Measurements from ENCODE around the gene WDR18. TPM values are rescaled to one million over a fixed set of nuclear protein-coding genes. Genes with fewer than 3 reads are reported as not detected.

WDR18 gene
- total RNA-seq, 4 donors from 2014 or later: 9.9 to 30.3 (median 28.4) TPM

- DNase-seq (ENCODE audit: extremely low spot score): no peak
- no peak overlapping the region for H3K4me3 ChIP-seq
- H3K4me1 ChIP-seq: peaks cover 29 to 51% (median 47%) of the 10 kb centered on the region in 4 donors
- 89% methylated on average over 20 of the region's 23 CpGs for WGBS
- no peak overlapping the region for H3K27ac ChIP-seq (replicated peaks in 1 of 4)
- H3K27me3 ChIP-seq: no peaks in the 10 kb centered on the region
- intact Hi-C loops (cut with DNase I): no loop called here
- TF ChIP-seq POLR2A (IDR thresholded peaks at IDR 0.05; ENCODE audit: low read depth) (no peak), CTCF (IDR thresholded peaks at IDR 0.05) (no peak), POLR2AphosphoS5 (IDR thresholded peaks at IDR 0.05) (no peak), EP300 (IDR thresholded peaks at IDR 0.05) (no peak)
- H3K36me3 ChIP-seq: peaks cover 0 to 9% (median 7%) of the 10 kb centered on the region in 4 donors
- no peaks in the 10 kb centered on the region for H3K9me3 ChIP-seq
Observed at GRCh38 chr19:938233-938923, 45.8 kb upstream of the WDR18 start.

GRCh38 chr19:939439-939838, 44.7 kb upstream of the WDR18 start:
- intact Hi-C loops (cut with DNase I): no loop called here
- 91% methylated on average over 15 of the region's 22 CpGs for WGBS
- TF ChIP-seq POLR2A (IDR thresholded peaks at IDR 0.05; ENCODE audit: low read depth): no peak
- TF ChIP-seq EP300 (IDR thresholded peaks at IDR 0.05): no peak
- no peak for TF ChIP-seq POLR2AphosphoS5 (IDR thresholded peaks at IDR 0.05)
- no peak for TF ChIP-seq CTCF (IDR thresholded peaks at IDR 0.05)

GRCh38 chr19:939922-940321, 44.2 kb upstream of the WDR18 start:
- TF ChIP-seq POLR2A (IDR thresholded peaks at IDR 0.05; ENCODE audit: low read depth): no peak
- TF ChIP-seq CTCF (IDR thresholded peaks at IDR 0.05): no peak
- no peak for TF ChIP-seq POLR2AphosphoS5 (IDR thresholded peaks at IDR 0.05)
- TF ChIP-seq EP300 (IDR thresholded peaks at IDR 0.05): no peak
- Histone ChIP-seq H3K4me3 (no peak overlapping the region), H3K36me3 (peaks cover 0 to 9% (median 7%) of the 10 kb centered on the region in 4 donors), H3K4me1 (peaks cover 14 to 36% (median 32%) of the 10 kb centered on the region in 4 donors), H3K27me3 (no peaks in the 10 kb centered on the region), H3K27ac (replicated peaks in 1 of 4) (peak overlapping the region; percentile 72 to 84 (median 79)), H3K9me3 (no peaks in the 10 kb centered on the region)
- intact Hi-C loops (cut with DNase I): loop anchor here (5.0 kb wide), 1 partner anchor 37 kb away; no protein-coding TSS in a partner anchor
- WGBS: 93% methylated on average over 3 of the region's 7 CpGs
- DNase-seq (ENCODE audit: extremely low spot score): no peak

More at GRCh38 chr19:939439-939838, 44.7 kb upstream of the WDR18 start:
- Histone ChIP-seq H3K4me1 (peaks cover 18 to 41% (median 37%) of the 10 kb centered on the region in 4 donors), H3K27ac (replicated peaks in 1 of 4) (no peak overlapping the region), H3K9me3 (no peaks in the 10 kb centered on the region), H3K36me3 (peaks cover 0 to 9% (median 7%) of the 10 kb centered on the region in 4 donors), H3K27me3 (no peaks in the 10 kb centered on the region), H3K4me3 (no peak overlapping the region)
- no peak for DNase-seq (ENCODE audit: extremely low spot score)

- intact Hi-C loops (cut with DNase I): loop anchor here (5.0 kb wide), 1 partner anchor 37 kb away; no protein-coding TSS in a partner anchor
- WGBS: 40% methylated on average over 1 of the region's 64 CpGs
- no peak for DNase-seq (ENCODE audit: extremely low spot score)
- H3K36me3 ChIP-seq: peaks cover 0 to 9% (median 7%) of the 10 kb centered on the region in 4 donors
- peak overlapping the region; percentile 72 to 84 (median 79) for H3K27ac ChIP-seq (replicated peaks in 1 of 4)
- H3K9me3 ChIP-seq: no peaks in the 10 kb centered on the region
- no peaks in the 10 kb centered on the region for H3K27me3 ChIP-seq
- peak overlapping the region; percentile 42 to 57 (median 44) for H3K4me3 ChIP-seq
- peaks cover 11 to 29% (median 24%) of the 10 kb centered on the region in 4 donors for H3K4me1 ChIP-seq
- no peak for TF ChIP-seq POLR2AphosphoS5 (IDR thresholded peaks at IDR 0.05)
- TF ChIP-seq CTCF (IDR thresholded peaks at IDR 0.05): peak in 1 of 3 experiments; percentile 14
Observed at GRCh38 chr19:940591-941291, 43.4 kb upstream of the WDR18 start.

Measured in esophagus muscularis mucosa (tissue), 4 donors.